ENCODE data around the gene EFHC2. TPM values are rescaled to one million over a fixed set of nuclear protein-coding genes. Genes with fewer than 3 reads are reported as not detected.
"Not testable (repeated sequence)": the region's sequence is repeated elsewhere in the genome, so short reads cannot be mapped to it uniquely, and the experiment has no call there.

EFHC2 gene
- total RNA-seq, 1 experiment from 2014 or later = not detected

DNA sequence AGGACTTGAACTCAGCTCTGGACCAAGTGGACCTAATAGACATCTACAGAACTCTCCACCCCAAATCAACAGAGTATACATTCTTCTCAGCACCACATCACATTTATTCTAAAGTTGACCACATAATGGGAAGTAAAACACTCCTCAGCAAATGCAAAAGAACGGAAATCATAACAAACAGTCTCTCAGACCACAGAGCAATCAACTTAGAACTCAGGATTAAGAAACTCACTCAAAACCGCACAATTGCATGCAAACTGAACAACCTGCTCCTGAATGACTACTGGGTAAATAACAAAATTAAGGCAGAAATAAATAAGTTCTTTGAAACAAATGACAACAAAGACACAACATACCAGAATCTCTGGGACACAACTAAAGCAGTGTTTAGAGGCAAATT, 87.7 kb downstream of the EFHC2 start:
- DNase-seq; H3K27ac ChIP-seq (ENCODE audit: low read length); H3K36me3 ChIP-seq (ENCODE audit: insufficient read depth, low read length); H3K4me2 ChIP-seq (ENCODE audit: low read depth, low read length, poor library complexity, severe bottlenecking); H4K20me1 ChIP-seq (ENCODE audit: insufficient read depth, low read depth, low read length); H3K9ac ChIP-seq (ENCODE audit: low read length); H2AFZ ChIP-seq (ENCODE audit: low read length); H3K9me3 ChIP-seq (ENCODE audit: low read length); H3K79me2 ChIP-seq (ENCODE audit: low read length); H3K27me3 ChIP-seq (ENCODE audit: low read length); H3K4me1 ChIP-seq (ENCODE audit: low read length); H3K9me2 ChIP-seq (replicated peaks; ENCODE audit: insufficient read depth, low read length); H3K4me3 ChIP-seq (ENCODE audit: low read length): not testable (repeated sequence)

DNA sequence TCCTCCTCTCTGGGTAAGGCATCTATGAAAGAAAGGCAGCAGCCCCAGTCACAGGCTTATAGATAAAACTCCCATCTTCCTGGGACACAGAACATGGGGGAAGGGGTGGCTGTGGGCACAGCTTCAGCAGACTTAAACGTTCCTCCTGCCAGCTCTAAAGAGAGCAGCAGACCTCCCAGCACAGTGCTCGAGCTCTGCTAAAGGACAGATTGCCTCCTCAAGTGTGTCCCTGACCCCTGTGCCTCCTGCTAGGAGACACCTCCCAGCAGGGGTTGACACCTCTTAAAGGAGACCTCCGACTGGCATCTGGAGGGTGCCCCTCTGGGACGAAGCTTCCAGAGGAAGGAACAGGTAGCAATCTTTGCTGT, 89.9 kb downstream of the EFHC2 start:
- Histone ChIP-seq H2AFZ (ENCODE audit: low read length) (no peak overlapping the region), H3K4me2 (ENCODE audit: low read depth, low read length, poor library complexity, severe bottlenecking) (no peak overlapping the region), H4K20me1 (ENCODE audit: insufficient read depth, low read depth, low read length) (no peaks in the 10 kb centered on the region), H3K27ac (ENCODE audit: low read length) (no peak overlapping the region), H3K79me2 (ENCODE audit: low read length) (no peaks in the 10 kb centered on the region), H3K9me2 (replicated peaks; ENCODE audit: insufficient read depth, low read length) (no peaks in the 10 kb centered on the region), H3K27me3 (ENCODE audit: low read length) (no peaks in the 10 kb centered on the region), H3K9ac (ENCODE audit: low read length) (no peak overlapping the region), H3K4me3 (ENCODE audit: low read length) (no peak overlapping the region), H3K4me1 (ENCODE audit: low read length) (no peaks in the 10 kb centered on the region), H3K9me3 (ENCODE audit: low read length) (no peaks in the 10 kb centered on the region), H3K36me3 (ENCODE audit: insufficient read depth, low read length) (no peaks in the 10 kb centered on the region)
- no peak for DNase-seq

DNA sequence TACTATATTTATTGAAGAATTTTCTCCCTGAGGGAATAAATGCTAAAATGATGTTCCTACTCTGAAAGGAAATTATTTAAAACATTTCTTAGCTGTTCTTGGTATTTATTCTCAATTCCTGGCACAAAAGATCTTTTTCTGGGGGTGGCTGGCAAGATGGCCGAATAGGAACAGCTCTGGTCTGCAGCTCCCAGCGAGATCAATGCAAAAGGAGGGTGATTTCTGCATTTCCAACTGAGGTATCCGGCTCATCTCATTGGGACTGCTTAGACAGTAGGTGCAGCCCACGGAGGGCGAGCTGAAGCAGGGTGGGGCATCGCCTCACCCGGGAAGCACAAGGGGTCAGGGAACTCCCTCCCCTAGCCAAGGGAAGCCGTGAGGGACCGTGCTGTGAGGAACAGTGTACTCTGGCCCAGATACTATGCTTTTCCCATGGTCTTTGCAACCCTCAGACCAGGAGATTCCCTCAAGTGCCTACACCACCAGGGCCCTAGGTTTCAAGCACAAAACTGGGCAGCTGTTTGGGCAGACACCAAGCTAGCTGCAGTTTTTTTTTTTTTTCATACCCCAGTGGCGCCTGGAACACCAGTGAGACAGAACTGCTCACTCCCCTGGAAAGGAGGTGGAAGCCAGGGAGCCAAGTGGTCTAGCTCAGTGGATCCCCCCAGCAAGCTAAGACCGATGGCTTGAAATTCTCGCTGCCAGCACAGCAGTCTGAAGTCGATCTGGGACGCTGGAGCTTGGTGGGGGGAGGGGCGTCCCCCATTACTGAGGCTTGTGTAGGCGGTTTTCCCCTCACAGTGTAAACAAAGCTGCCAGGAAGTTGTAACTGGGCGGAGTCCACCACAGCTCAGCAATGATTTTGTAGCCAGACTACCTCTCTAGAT, 90.5 kb downstream of the EFHC2 start:
- not testable (repeated sequence) for H3K9me3 ChIP-seq (ENCODE audit: low read length); H3K27ac ChIP-seq (ENCODE audit: low read length); H4K20me1 ChIP-seq (ENCODE audit: insufficient read depth, low read depth, low read length); H3K4me2 ChIP-seq (ENCODE audit: low read depth, low read length, poor library complexity, severe bottlenecking); H3K9me2 ChIP-seq (replicated peaks; ENCODE audit: insufficient read depth, low read length); H3K9ac ChIP-seq (ENCODE audit: low read length); H3K4me3 ChIP-seq (ENCODE audit: low read length); H3K79me2 ChIP-seq (ENCODE audit: low read length); H2AFZ ChIP-seq (ENCODE audit: low read length); H3K4me1 ChIP-seq (ENCODE audit: low read length); DNase-seq; H3K36me3 ChIP-seq (ENCODE audit: insufficient read depth, low read length); H3K27me3 ChIP-seq (ENCODE audit: low read length)

DNA sequence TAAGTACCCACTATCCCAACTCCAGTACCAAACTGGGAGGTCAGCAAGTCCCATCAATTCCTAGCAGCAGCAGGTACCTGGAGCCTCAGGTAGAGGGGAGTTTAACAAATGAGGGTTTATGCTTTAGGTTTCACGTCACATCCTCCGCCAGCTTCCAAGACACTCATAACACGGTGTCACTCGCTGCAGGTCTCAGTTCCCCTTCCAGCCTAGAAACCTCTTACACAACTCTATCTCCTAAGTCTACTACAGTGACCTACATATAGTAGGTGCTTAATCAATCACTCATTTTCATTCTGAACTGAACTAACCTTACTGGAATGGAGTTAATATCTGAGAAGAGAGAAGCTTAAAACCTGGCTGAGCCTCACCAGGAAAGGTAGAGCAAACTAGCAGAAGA, 96.0 kb downstream of the EFHC2 start:
- Histone ChIP-seq H3K9me3 (ENCODE audit: low read length) (no peaks in the 10 kb centered on the region), H3K4me2 (ENCODE audit: low read depth, low read length, poor library complexity, severe bottlenecking) (no peak overlapping the region)

GRCh38 chrX:44246826-44247225, 96.6 kb downstream of the EFHC2 start:
- Histone ChIP-seq H3K36me3 (ENCODE audit: insufficient read depth, low read length) (no peaks in the 10 kb centered on the region), H3K9me2 (replicated peaks; ENCODE audit: insufficient read depth, low read length) (no peaks in the 10 kb centered on the region), H3K4me1 (ENCODE audit: low read length) (no peaks in the 10 kb centered on the region), H2AFZ (ENCODE audit: low read length) (no peak overlapping the region), H3K27ac (ENCODE audit: low read length) (no peak overlapping the region), H3K27me3 (ENCODE audit: low read length) (no peaks in the 10 kb centered on the region), H3K9me3 (ENCODE audit: low read length) (no peaks in the 10 kb centered on the region), H4K20me1 (ENCODE audit: insufficient read depth, low read depth, low read length) (no peaks in the 10 kb centered on the region), H3K4me2 (ENCODE audit: low read depth, low read length, poor library complexity, severe bottlenecking) (no peak overlapping the region), H3K4me3 (ENCODE audit: low read length) (no peak overlapping the region), H3K79me2 (ENCODE audit: low read length) (no peaks in the 10 kb centered on the region), H3K9ac (ENCODE audit: low read length) (no peak overlapping the region)
- no peak for DNase-seq

More for the DNA sequence above, 96.0 kb downstream of the EFHC2 start:
- Histone ChIP-seq H3K36me3 (ENCODE audit: insufficient read depth, low read length) (no peaks in the 10 kb centered on the region), H3K79me2 (ENCODE audit: low read length) (no peaks in the 10 kb centered on the region), H2AFZ (ENCODE audit: low read length) (no peak overlapping the region), H3K9ac (ENCODE audit: low read length) (no peak overlapping the region), H3K27me3 (ENCODE audit: low read length) (no peaks in the 10 kb centered on the region), H3K4me3 (ENCODE audit: low read length) (no peak overlapping the region), H3K27ac (ENCODE audit: low read length) (no peak overlapping the region), H3K4me1 (ENCODE audit: low read length) (no peaks in the 10 kb centered on the region), H3K9me2 (replicated peaks; ENCODE audit: insufficient read depth, low read length) (no peaks in the 10 kb centered on the region), H4K20me1 (ENCODE audit: insufficient read depth, low read depth, low read length) (no peaks in the 10 kb centered on the region)
- DNase-seq = no peak

GRCh38 chrX:44245733-44246132, 97.7 kb downstream of the EFHC2 start:
- no peak overlapping the region for H3K9ac ChIP-seq (ENCODE audit: low read length)
- no peak overlapping the region for H3K27ac ChIP-seq (ENCODE audit: low read length)
- DNase-seq = no peak
- no peak overlapping the region for H3K4me2 ChIP-seq (ENCODE audit: low read depth, low read length, poor library complexity, severe bottlenecking)
- H3K79me2 ChIP-seq (ENCODE audit: low read length) = no peaks in the 10 kb centered on the region
- H2AFZ ChIP-seq (ENCODE audit: low read length) = no peak overlapping the region
- H3K4me3 ChIP-seq (ENCODE audit: low read length) = no peak overlapping the region
- H3K9me3 ChIP-seq (ENCODE audit: low read length) = no peaks in the 10 kb centered on the region
- no peaks in the 10 kb centered on the region for H3K9me2 ChIP-seq (replicated peaks; ENCODE audit: insufficient read depth, low read length)
- H4K20me1 ChIP-seq (ENCODE audit: insufficient read depth, low read depth, low read length) = no peaks in the 10 kb centered on the region
- H3K27me3 ChIP-seq (ENCODE audit: low read length) = no peaks in the 10 kb centered on the region
- H3K4me1 ChIP-seq (ENCODE audit: low read length) = no peaks in the 10 kb centered on the region
- no peaks in the 10 kb centered on the region for H3K36me3 ChIP-seq (ENCODE audit: insufficient read depth, low read length)

DNA sequence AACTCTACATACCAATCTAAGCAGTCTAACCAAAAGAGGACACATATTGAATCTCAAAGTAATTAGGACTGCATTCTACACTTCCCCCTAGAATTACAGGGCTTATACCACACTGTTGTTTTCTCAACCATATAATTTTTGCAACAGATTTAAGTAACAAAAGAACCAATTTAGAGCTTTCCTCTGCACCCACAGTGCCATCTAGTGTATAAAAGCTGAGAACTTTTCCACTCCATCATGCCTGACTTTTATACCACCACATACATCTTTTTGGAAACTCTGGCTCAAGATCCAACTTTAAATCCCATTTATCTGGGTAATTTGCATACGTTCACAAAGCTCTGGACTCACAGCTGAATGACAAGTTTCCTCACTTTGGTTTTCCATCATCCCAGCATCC, 99.5 kb downstream of the EFHC2 start:
- Histone ChIP-seq H2AFZ (ENCODE audit: low read length) (no peak overlapping the region), H3K36me3 (ENCODE audit: insufficient read depth, low read length) (no peaks in the 10 kb centered on the region), H3K27ac (ENCODE audit: low read length) (no peak overlapping the region), H3K9me2 (replicated peaks; ENCODE audit: insufficient read depth, low read length) (no peaks in the 10 kb centered on the region), H3K27me3 (ENCODE audit: low read length) (no peaks in the 10 kb centered on the region), H4K20me1 (ENCODE audit: insufficient read depth, low read depth, low read length) (no peaks in the 10 kb centered on the region), H3K4me3 (ENCODE audit: low read length) (no peak overlapping the region), H3K4me1 (ENCODE audit: low read length) (no peaks in the 10 kb centered on the region), H3K9me3 (ENCODE audit: low read length) (no peaks in the 10 kb centered on the region), H3K79me2 (ENCODE audit: low read length) (no peaks in the 10 kb centered on the region), H3K4me2 (ENCODE audit: low read depth, low read length, poor library complexity, severe bottlenecking) (no peak overlapping the region), H3K9ac (ENCODE audit: low read length) (no peak overlapping the region)
- DNase-seq = peak; percentile 62

- H2AFZ ChIP-seq (ENCODE audit: low read length) = no peak overlapping the region
- H3K4me1 ChIP-seq (ENCODE audit: low read length) = no peaks in the 10 kb centered on the region
- no peak overlapping the region for H3K4me2 ChIP-seq (ENCODE audit: low read depth, low read length, poor library complexity, severe bottlenecking)
- H3K27me3 ChIP-seq (ENCODE audit: low read length) = no peaks in the 10 kb centered on the region
- no peak overlapping the region for H3K4me3 ChIP-seq (ENCODE audit: low read length)
- no peaks in the 10 kb centered on the region for H3K9me2 ChIP-seq (replicated peaks; ENCODE audit: insufficient read depth, low read length)
- H4K20me1 ChIP-seq (ENCODE audit: insufficient read depth, low read depth, low read length) = no peaks in the 10 kb centered on the region
- no peak overlapping the region for H3K27ac ChIP-seq (ENCODE audit: low read length)
- no peaks in the 10 kb centered on the region for H3K36me3 ChIP-seq (ENCODE audit: insufficient read depth, low read length)
- no peak overlapping the region for H3K9ac ChIP-seq (ENCODE audit: low read length)
- H3K79me2 ChIP-seq (ENCODE audit: low read length) = no peaks in the 10 kb centered on the region
- DNase-seq = no peak
- no peaks in the 10 kb centered on the region for H3K9me3 ChIP-seq (ENCODE audit: low read length)
Observed at GRCh38 chrX:44241546-44241945, 101.9 kb downstream of the EFHC2 start.

Data from Karpas-422 (cell line).